Loucy (cell line): ENCODE measurements around the gene CACNA1D.

Source experiments
- H2AFZ ChIP-seq: fragments of 200-600 bp; sonication (generic); 2 replicates; pipeline ENCODE4 v1.6.0; 2016; ENCODE audit warnings: antibody characterized with exemption, mild to moderate bottlenecking, low read length, moderate library complexity
- H3F3A ChIP-seq: fragments of 200-600 bp; 2 replicates; pipeline ENCODE4 v1.6.0; 2016; ENCODE audit warnings: antibody characterized with exemption, low read depth, mild to moderate bottlenecking
- H3K27me3 ChIP-seq: fragments of 200-600 bp; sonication (generic); 2 replicates; pipeline ENCODE4 v1.6.1; 2014; ENCODE audit warnings: low read length, mild to moderate bottlenecking; ENCODE audit not compliant: insufficient read depth, poor library complexity, severe bottlenecking
- H3K36me3 ChIP-seq: fragments of 200-600 bp; sonication (generic); 2 replicates; pipeline ENCODE4 v1.6.1; 2016; ENCODE audit warnings: low read length; ENCODE audit not compliant: insufficient read depth
- H3K4me1 ChIP-seq: fragments of 200-600 bp; sonication (generic); 2 replicates; pipeline ENCODE4 v1.5.1; 2014; ENCODE audit warnings: low read length, mild to moderate bottlenecking; ENCODE audit not compliant: insufficient read depth, poor library complexity, severe bottlenecking
- H3K4me2 ChIP-seq: fragments of 200-600 bp; sonication (generic); 2 replicates; pipeline ENCODE4 v1.6.0; 2014; ENCODE audit warnings: antibody characterized with exemption, low read length, low read depth, mild to moderate bottlenecking; ENCODE audit not compliant: poor library complexity, severe bottlenecking
- H3K4me3 ChIP-seq: fragments of 200-600 bp; sonication (generic); 2 replicates; pipeline ENCODE4 v1.5.1; 2014; ENCODE audit warnings: low read length, mild to moderate bottlenecking, mixed read lengths; ENCODE audit not compliant: poor library complexity, severe bottlenecking
- H3K79me2 ChIP-seq: fragments of 200-600 bp; sonication (generic); 2 replicates; pipeline ENCODE4 v1.6.1; 2014; ENCODE audit warnings: low read length; ENCODE audit not compliant: insufficient read depth
- H3K9ac ChIP-seq: fragments of 200-600 bp; sonication (generic); 2 replicates; pipeline ENCODE4 v1.6.0; 2014; ENCODE audit warnings: mild to moderate bottlenecking, low read depth, low read length, moderate library complexity; ENCODE audit not compliant: poor library complexity, severe bottlenecking
- H3K9me2 ChIP-seq: fragments of 200-600 bp; sonication (generic); replicated peaks from 2 replicates; pipeline ENCODE4 v1.6.1; 2016; ENCODE audit warnings: low read depth, low read length, mixed read lengths
- H3K9me3 ChIP-seq: fragments of 200-600 bp; sonication (generic); 2 replicates; pipeline ENCODE4 v1.6.1; 2014; ENCODE audit warnings: mild to moderate bottlenecking, antibody characterized with exemption, low read length, low read depth; ENCODE audit not compliant: insufficient read depth
- H4K20me1 ChIP-seq: fragments of 200-600 bp; sonication (generic); 2 replicates; pipeline ENCODE4 v1.6.0; 2014; ENCODE audit warnings: antibody characterized with exemption, low read length, mild to moderate bottlenecking; ENCODE audit not compliant: insufficient read depth, poor library complexity, severe bottlenecking
- EZH2phosphoT487 ChIP-seq: fragments of 200-600 bp; IDR thresholded peaks from 2 replicates; pipeline ENCODE4 v1.6.1; 2018; ENCODE audit warnings: antibody characterized with exemption, mild to moderate bottlenecking, moderate library complexity, borderline replicate concordance
- TF ChIP-seq, protein P1 (sequence below): fragments of 200-600 bp; sonication (generic); conservative IDR thresholded peaks from 2 replicates; pipeline ENCODE4 v1.5.1; 2014; ENCODE audit warnings: mild to moderate bottlenecking, antibody characterized with exemption, low read length

CACNA1D gene

DNA sequence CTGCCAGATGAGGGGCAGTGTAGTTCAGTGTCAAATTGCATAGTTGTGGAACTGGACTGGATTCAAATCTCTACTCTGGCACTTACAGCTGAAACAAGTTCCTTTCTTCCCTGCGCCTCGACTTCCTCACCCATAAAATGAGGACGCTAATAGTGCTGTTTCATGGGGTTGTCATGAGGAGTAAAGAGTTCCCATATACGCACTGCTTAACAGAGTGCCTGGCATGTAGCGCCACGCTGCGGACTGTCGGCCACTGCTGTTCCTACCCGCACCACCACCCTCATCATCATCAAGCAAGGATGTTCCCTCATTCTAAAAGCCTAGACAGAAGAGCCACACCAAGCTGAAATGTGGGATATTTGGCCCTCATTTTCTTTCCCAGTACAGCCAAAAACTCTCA lies 259.9 kb downstream of the CACNA1D start:
- Histone ChIP-seq H3K9me2 (no peaks in the 10 kb centered on the region), H4K20me1 (no peaks in the 10 kb centered on the region), H2AFZ (no peak overlapping the region), H3K4me3 (no peak overlapping the region), H3K9ac (no peak overlapping the region), H3K9me3 (no peaks in the 10 kb centered on the region), H3K4me1 (peaks cover 13% of the 10 kb centered on the region), H3K79me2 (no peaks in the 10 kb centered on the region), H3K4me2 (no peak overlapping the region), H3K27me3 (no peaks in the 10 kb centered on the region), H3F3A (no peaks in the 10 kb centered on the region), H3K36me3 (no peaks in the 10 kb centered on the region)
- TF ChIP-seq EZH2phosphoT487 = no peak
- TF ChIP-seq, protein P1, sequence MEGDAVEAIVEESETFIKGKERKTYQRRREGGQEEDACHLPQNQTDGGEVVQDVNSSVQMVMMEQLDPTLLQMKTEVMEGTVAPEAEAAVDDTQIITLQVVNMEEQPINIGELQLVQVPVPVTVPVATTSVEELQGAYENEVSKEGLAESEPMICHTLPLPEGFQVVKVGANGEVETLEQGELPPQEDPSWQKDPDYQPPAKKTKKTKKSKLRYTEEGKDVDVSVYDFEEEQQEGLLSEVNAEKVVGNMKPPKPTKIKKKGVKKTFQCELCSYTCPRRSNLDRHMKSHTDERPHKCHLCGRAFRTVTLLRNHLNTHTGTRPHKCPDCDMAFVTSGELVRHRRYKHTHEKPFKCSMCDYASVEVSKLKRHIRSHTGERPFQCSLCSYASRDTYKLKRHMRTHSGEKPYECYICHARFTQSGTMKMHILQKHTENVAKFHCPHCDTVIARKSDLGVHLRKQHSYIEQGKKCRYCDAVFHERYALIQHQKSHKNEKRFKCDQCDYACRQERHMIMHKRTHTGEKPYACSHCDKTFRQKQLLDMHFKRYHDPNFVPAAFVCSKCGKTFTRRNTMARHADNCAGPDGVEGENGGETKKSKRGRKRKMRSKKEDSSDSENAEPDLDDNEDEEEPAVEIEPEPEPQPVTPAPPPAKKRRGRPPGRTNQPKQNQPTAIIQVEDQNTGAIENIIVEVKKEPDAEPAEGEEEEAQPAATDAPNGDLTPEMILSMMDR = no peak

DNA sequence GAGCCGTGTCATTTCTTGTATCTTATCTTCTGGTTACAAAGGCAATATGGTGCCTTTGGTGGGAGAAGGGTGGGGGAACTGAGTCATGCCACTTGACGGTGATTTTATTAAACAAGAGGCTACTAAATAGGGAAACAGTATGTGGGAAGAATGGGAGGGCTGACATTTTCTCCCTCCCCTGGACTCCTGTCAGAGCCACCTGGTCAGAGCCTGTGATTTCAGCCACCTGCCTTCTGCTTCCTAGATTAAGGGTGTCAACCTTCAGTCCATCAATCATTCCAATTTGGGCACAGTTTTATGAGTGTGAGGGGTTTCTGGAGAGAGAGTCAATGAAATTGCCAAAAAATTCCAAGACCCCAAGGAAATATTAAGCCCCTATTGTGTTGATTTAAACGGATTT lies 264.4 kb downstream of the CACNA1D start:
- TF ChIP-seq, protein P1 = no peak
- TF ChIP-seq EZH2phosphoT487 = no peak

DNA sequence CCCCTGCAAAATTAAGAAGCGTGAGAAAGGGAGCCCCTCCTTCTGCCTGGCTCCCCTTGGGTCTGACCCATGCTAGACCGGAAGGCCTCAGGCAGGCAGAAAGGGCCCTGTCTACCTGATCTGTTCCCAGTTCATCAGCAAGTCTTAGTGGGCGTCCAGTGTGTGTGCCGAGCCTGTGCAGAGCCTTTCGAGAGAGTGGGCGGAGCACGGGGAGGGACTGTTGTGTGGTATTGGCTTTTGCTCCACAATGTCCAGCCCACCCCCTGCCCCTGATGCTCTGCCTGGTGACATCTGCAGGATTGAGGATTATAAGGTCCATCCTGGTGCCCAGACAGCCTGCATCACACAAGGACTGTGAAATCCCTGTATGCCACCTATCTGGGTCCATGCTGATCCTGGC lies 268.9 kb downstream of the CACNA1D start:
- Histone ChIP-seq H3K9me2 (no peaks in the 10 kb centered on the region), H3K79me2 (no peaks in the 10 kb centered on the region), H3K9me3 (no peaks in the 10 kb centered on the region), H3K9ac (no peak overlapping the region), H3F3A (no peaks in the 10 kb centered on the region), H3K4me3 (no peak overlapping the region), H4K20me1 (no peaks in the 10 kb centered on the region), H3K27me3 (no peaks in the 10 kb centered on the region), H3K4me1 (no peaks in the 10 kb centered on the region), H3K36me3 (no peaks in the 10 kb centered on the region), H2AFZ (no peak overlapping the region), H3K4me2 (no peak overlapping the region)
- TF ChIP-seq, protein P1 = no peak
- no peak for TF ChIP-seq EZH2phosphoT487

More for the DNA sequence above, 264.4 kb downstream of the CACNA1D start:
- Histone ChIP-seq H3K9me3 (no peaks in the 10 kb centered on the region), H3K4me1 (peaks cover 4% of the 10 kb centered on the region), H3F3A (no peaks in the 10 kb centered on the region), H3K9me2 (no peaks in the 10 kb centered on the region), H3K36me3 (no peaks in the 10 kb centered on the region), H4K20me1 (no peaks in the 10 kb centered on the region), H3K4me3 (no peak overlapping the region), H3K27me3 (no peaks in the 10 kb centered on the region), H3K9ac (no peak overlapping the region), H2AFZ (no peak overlapping the region), H3K4me2 (no peak overlapping the region), H3K79me2 (no peaks in the 10 kb centered on the region)
